Hepatocyte (in vitro differentiated cells): ENCODE results near the gene DDX10. TPM values are rescaled to one million over a fixed set of nuclear protein-coding genes. Genes with fewer than 3 reads are reported as not detected.

ENCODE experiments used
- DNase-seq: peaks from one replicate; pipeline ENCODE4 v3.0.0-alpha.2; 2016; ENCODE audit warnings: low spot score
- H2AFZ ChIP-seq: fragments of 200-600 bp; sonication (generic); 2 replicates; pipeline ENCODE4 v1.6.0; 2016; ENCODE audit warnings: antibody characterized with exemption, mild to moderate bottlenecking
- H3K27ac ChIP-seq: fragments of 200-600 bp; sonication (generic); 2 replicates; pipeline ENCODE4 v1.5.1; 2016; ENCODE audit warnings: mild to moderate bottlenecking
- H3K27me3 ChIP-seq: fragments of 200-600 bp; sonication (generic); 2 replicates; pipeline ENCODE4 v1.6.1; 2016
- H3K36me3 ChIP-seq: fragments of 200-600 bp; sonication (generic); replicated peaks from 2 replicates; pipeline ENCODE4 v1.5.1; 2016; ENCODE audit warnings: low read depth; ENCODE audit not compliant: insufficient read depth
- H3K4me1 ChIP-seq: fragments of 200-600 bp; sonication (generic); 2 replicates; pipeline ENCODE4 v1.5.1; 2016; ENCODE audit warnings: mild to moderate bottlenecking, moderate library complexity; ENCODE audit not compliant: insufficient read depth
- H3K4me2 ChIP-seq: fragments of 200-600 bp; sonication (generic); 2 replicates; pipeline ENCODE4 v1.6.0; 2016
- H3K4me3 ChIP-seq: fragments of 200-600 bp; sonication (generic); 2 replicates; pipeline ENCODE4 v1.5.1; 2016; ENCODE audit warnings: mild to moderate bottlenecking
- H3K79me2 ChIP-seq: fragments of 200-600 bp; sonication (generic); 2 replicates; pipeline ENCODE4 v1.6.0; 2017; ENCODE audit warnings: mild to moderate bottlenecking
- H3K9me2 ChIP-seq: fragments of 200-600 bp; sonication (generic); replicated peaks from 2 replicates; pipeline ENCODE4 v1.6.0; 2017; ENCODE audit warnings: mild to moderate bottlenecking; ENCODE audit not compliant: insufficient read depth
- H3K9me3 ChIP-seq: fragments of 200-600 bp; sonication (generic); 2 replicates; pipeline ENCODE4 v1.5.1; 2016; ENCODE audit warnings: low read depth, mild to moderate bottlenecking
- H4K20me1 ChIP-seq: fragments of 200-600 bp; sonication (generic); 2 replicates; pipeline ENCODE4 v1.6.0; 2016; ENCODE audit warnings: mild to moderate bottlenecking; ENCODE audit not compliant: insufficient read depth, poor library complexity, severe bottlenecking
- CTCF ChIP-seq: fragments of 200-600 bp; sonication (generic); IDR thresholded peaks from 2 replicates; pipeline ENCODE4 v1.5.1; 2016; ENCODE audit warnings: antibody characterized with exemption, mild to moderate bottlenecking; ENCODE audit not compliant: poor library complexity
- EZH2 ChIP-seq: fragments of 200-600 bp; sonication (generic); IDR thresholded peaks from 2 replicates; pipeline ENCODE4 v1.6.1; 2016; ENCODE audit warnings: antibody characterized with exemption, mild to moderate bottlenecking, borderline replicate concordance
- EZH2phosphoT487 ChIP-seq: fragments of 200-600 bp; sonication (generic); IDR thresholded peaks from one replicate; pipeline ENCODE4 v1.6.1; 2018; ENCODE audit warnings: antibody characterized with exemption, mild to moderate bottlenecking, low read depth, moderate library complexity; ENCODE audit not compliant: unreplicated experiment, severe bottlenecking
- WGBS: methylation state at CpG from one replicate; pipeline ENCODE4 v1.1.6; 2016; ENCODE audit warnings: low lambda C conversion rate; ENCODE audit errors: missing lambda C conversion rate; 5-methylcytosine and 5-hydroxymethylcytosine counted together
- polyA plus RNA-seq: library from polyadenylated mRNA; unstranded; fragments of >200 nt; fragmentation: Nextera tagmentation; extraction: Ambion mirVana; gene quantifications from 2 replicates; pipeline ENCODE4 v1.2.1, GENCODE V29; 2016
- total RNA-seq: library from RNA; depleted of rRNA; stranded (reverse); fragments of >200 nt; gene quantifications from 2 replicates; pipeline ENCODE4 v1.2.3, GENCODE V29; 2014

DDX10 gene
- total and polyA plus RNA-seq, 2 experiments from 2014 or later: 9.6 to 13.9 TPM

DNA sequence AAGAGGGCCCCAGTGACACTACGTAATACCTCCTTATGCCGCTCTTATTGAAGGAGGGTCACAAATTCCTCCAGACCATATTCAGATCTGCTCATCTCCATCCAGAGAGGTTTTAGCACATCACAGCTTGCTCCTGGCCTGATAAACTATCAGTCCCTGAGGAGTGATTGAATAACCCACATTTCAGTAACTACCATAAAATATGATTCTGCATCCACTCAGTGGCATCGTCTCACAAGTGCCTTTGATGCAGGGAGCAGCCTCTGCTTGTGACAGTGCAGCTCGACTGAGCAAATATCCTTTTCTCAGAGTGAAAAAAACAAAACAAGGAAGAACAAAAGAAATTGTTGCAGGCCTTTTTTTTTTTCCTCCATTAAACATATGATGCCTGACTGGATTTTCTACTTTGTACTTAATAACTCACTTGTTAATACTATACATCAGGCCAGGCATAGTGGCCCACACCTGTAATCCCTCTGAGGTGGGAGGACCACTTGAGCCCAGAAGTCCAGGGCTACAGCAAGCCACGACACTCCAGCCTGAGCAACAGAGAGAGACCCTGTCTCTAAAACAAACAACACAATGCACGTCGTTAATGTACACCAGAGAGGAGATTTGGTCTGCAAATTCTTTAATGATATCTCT, 64.5 kb downstream of the DDX10 start:
- H3K9me3 ChIP-seq: no peaks in the 10 kb centered on the region

DNA sequence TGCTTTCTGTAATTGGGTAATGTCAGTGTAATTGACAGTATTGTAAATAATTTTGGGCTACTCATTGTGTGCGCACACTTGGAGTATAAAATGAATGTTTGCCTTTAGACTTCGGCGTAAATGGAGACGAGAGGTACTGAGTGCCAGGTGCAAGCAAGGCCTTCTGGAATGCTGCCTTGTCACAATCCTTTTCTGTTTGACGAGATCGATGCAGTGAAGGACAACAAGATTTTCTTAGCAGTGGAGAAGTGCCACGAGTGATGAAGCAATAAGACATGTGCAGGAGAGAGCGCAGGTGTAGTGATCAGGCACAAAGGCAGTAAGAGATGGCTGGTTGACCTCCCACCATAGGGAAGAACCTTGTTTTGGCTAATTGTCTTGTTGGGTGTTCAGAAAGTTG, 67.5 kb downstream of the DDX10 start:
- H2AFZ ChIP-seq: no peak overlapping the region
- no peak overlapping the region for H3K4me3 ChIP-seq
- 84% methylated on average over 8 of the region's 8 CpGs for WGBS
- H3K79me2 ChIP-seq: peaks cover 7% of the 10 kb centered on the region
- H3K27me3 ChIP-seq: no peaks in the 10 kb centered on the region
- H3K27ac ChIP-seq: no peak overlapping the region
- no peaks in the 10 kb centered on the region for H4K20me1 ChIP-seq
- H3K9me2 ChIP-seq: no peaks in the 10 kb centered on the region
- DNase-seq: no peak
- no peaks in the 10 kb centered on the region for H3K36me3 ChIP-seq
- no peak for TF ChIP-seq EZH2phosphoT487
- no peak for TF ChIP-seq CTCF
- no peak for TF ChIP-seq EZH2
- H3K4me1 ChIP-seq: no peaks in the 10 kb centered on the region
- no peak overlapping the region for H3K4me2 ChIP-seq
- H3K9me3 ChIP-seq: no peaks in the 10 kb centered on the region

More for the DNA sequence above, 64.5 kb downstream of the DDX10 start:
- no peak for TF ChIP-seq CTCF
- TF ChIP-seq EZH2phosphoT487: no peak
- no peak for TF ChIP-seq EZH2
- no peak overlapping the region for H2AFZ ChIP-seq
- no peaks in the 10 kb centered on the region for H3K4me1 ChIP-seq
- DNase-seq: no peak
- 78% methylated on average over 7 of the region's 7 CpGs for WGBS
- no peak overlapping the region for H3K27ac ChIP-seq
- no peak overlapping the region for H3K4me2 ChIP-seq
- peaks cover 2% of the 10 kb centered on the region for H3K79me2 ChIP-seq
- no peaks in the 10 kb centered on the region for H4K20me1 ChIP-seq
- no peak overlapping the region for H3K4me3 ChIP-seq
- no peaks in the 10 kb centered on the region for H3K36me3 ChIP-seq
- H3K9me2 ChIP-seq: no peaks in the 10 kb centered on the region
- H3K27me3 ChIP-seq: no peaks in the 10 kb centered on the region

DNA sequence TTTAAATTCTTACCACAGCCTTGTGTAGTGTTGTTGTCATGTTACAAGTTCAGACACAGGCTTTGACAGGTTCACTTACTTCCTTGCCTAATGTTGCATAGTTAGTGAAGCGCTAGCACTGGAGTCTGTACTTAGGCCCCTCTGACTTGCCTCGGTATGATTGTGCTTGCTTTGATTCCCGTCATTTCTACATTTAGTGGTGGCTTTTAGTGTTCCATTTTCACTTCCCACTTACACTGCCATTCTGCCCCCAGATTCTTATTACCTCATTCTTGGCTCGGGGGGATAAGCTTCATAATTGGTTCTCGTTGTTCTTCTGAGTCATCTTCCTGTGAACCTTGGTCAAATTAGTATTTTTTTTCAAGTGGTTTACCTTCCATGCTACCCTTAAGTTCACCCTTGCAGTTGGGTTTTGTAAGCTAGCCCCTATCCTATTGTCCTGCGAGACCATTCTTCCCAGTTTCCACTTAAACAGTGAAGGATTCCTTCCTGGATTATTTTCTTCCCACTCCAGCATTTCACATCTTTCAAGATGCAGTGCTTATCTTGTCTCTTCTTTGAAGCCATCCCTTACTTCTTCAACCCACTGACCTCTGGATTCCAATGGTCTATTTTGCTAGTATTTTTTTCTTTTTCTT, 68.7 kb downstream of the DDX10 start:
- H3K4me1 ChIP-seq: no peaks in the 10 kb centered on the region
- WGBS: 87% methylated on average over 6 of the region's 6 CpGs
- no peak overlapping the region for H3K4me2 ChIP-seq
- H3K36me3 ChIP-seq: no peaks in the 10 kb centered on the region
- H2AFZ ChIP-seq: no peak overlapping the region
- no peaks in the 10 kb centered on the region for H3K9me2 ChIP-seq
- no peak for DNase-seq
- H3K27ac ChIP-seq: no peak overlapping the region
- no peaks in the 10 kb centered on the region for H4K20me1 ChIP-seq
- no peak overlapping the region for H3K4me3 ChIP-seq
- peaks cover 7% of the 10 kb centered on the region for H3K79me2 ChIP-seq
- no peaks in the 10 kb centered on the region for H3K27me3 ChIP-seq
- TF ChIP-seq EZH2 (no peak), EZH2phosphoT487 (no peak), CTCF (no peak)
- no peaks in the 10 kb centered on the region for H3K9me3 ChIP-seq
